ENCODE results near the gene FBXO44. TPM values are rescaled to one million over a fixed set of nuclear protein-coding genes. Genes with fewer than 3 reads are reported as not detected.

Gene FBXO44
- total and polyA plus RNA-seq, 2 donors (not counting 1 experiment from before 2014, with no cell fraction given), result 8.1 to 17.8 TPM

DNA sequence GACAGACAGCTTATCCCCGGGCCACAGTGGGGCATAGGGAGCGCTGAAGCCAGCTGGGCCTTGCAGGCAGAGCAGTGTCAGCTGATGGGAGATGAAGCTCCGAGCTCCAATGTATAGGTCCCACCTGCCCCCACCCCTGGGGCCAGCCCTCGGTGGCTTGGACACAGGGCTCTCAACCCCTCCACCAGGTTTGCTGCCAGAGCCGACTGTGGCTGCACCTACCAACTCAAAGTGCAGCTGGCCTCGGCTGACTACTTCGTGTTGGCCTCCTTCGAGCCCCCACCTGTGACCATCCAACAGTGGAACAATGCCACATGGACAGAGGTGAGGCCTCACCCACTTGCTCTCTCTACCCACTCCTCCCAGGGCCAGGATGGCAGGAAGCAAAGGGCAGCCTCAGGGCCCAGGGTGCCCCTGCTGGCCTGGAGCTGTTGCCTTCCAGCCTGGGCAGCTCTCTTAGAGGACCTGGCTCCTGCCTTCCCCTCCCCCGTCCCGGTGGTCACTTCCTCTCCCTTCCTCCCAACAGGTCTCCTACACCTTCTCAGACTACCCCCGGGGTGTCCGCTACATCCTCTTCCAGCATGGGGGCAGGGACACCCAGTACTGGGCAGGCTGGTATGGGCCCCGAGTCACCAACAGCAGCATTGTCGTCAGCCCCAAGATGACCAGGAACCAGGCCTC is 18.6 kb downstream of the FBXO44 start:
- no peak for DNase-seq (ENCODE audit: low read depth in 2 of 2)
- no peaks in the 10 kb centered on the region for H4K20me1 ChIP-seq (ENCODE audit: control insufficient read depth, extremely low read depth, insufficient read depth, low read length)
- H3K9ac ChIP-seq (ENCODE audit: insufficient read depth, low read length), result no peak overlapping the region
- no peak overlapping the region for H3K4me3 ChIP-seq (replicated peaks in 1 of 4; ENCODE audit: control extremely low read depth in 1 of 4, insufficient read depth in 1 of 4, low read depth in 3 of 4, low read length in 4 of 4)
- TF ChIP-seq EZH2 (IDR thresholded peaks at IDR 0.05; ENCODE audit: low read length, missing control alignments), result no peak
- TF ChIP-seq, protein P1, sequence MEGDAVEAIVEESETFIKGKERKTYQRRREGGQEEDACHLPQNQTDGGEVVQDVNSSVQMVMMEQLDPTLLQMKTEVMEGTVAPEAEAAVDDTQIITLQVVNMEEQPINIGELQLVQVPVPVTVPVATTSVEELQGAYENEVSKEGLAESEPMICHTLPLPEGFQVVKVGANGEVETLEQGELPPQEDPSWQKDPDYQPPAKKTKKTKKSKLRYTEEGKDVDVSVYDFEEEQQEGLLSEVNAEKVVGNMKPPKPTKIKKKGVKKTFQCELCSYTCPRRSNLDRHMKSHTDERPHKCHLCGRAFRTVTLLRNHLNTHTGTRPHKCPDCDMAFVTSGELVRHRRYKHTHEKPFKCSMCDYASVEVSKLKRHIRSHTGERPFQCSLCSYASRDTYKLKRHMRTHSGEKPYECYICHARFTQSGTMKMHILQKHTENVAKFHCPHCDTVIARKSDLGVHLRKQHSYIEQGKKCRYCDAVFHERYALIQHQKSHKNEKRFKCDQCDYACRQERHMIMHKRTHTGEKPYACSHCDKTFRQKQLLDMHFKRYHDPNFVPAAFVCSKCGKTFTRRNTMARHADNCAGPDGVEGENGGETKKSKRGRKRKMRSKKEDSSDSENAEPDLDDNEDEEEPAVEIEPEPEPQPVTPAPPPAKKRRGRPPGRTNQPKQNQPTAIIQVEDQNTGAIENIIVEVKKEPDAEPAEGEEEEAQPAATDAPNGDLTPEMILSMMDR (conservative IDR thresholded peaks at IDR 0.05 in 1 of 2, IDR thresholded peaks at IDR 0.05 in 1 of 2; ENCODE audit: low read depth in 1 of 2, low read length in 2 of 2), result no peak
- H3K9me3 ChIP-seq (ENCODE audit: control insufficient read depth, insufficient read depth, low read depth, low read length), result no peaks in the 10 kb centered on the region
- no peaks in the 10 kb centered on the region for H3K27me3 ChIP-seq (ENCODE audit: control insufficient read depth, insufficient read depth, low read length)
- H3K4me2 ChIP-seq (ENCODE audit: extremely low read depth, insufficient read depth, low read length), result no peak overlapping the region
- no peaks in the 10 kb centered on the region for H3K4me1 ChIP-seq (ENCODE audit: control insufficient read depth, extremely low read depth, insufficient read depth, low read length)
- H3K36me3 ChIP-seq (ENCODE audit: control insufficient read depth, insufficient read depth, low read length), result peaks cover 17% of the 10 kb centered on the region
- no peaks in the 10 kb centered on the region for H3K79me2 ChIP-seq (ENCODE audit: control insufficient read depth, insufficient read depth, low read length)
- no peak overlapping the region for H3K27ac ChIP-seq (ENCODE audit: insufficient read depth, low read length)
- H2AFZ ChIP-seq (ENCODE audit: low read length), result no peak overlapping the region

DNA sequence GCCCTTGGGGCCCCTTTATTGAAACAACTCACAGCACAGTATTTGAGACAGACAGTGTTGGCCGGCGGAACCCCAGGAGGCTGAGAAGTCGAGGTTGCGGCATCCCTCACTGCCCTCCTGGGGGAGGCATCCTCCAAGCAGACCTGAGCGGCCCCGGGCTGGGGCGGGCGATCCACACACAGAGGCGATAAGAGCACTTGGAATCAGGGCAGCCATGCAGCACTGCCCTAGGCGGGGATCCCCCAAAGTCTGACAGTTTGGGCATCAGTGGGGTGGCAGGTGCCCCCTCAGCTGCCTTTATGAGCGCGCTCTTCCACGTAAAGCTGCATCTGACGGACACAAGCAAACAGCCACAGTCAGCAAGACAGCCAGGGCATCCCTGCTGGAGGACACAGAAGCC is 19.8 kb downstream of the FBXO44 start:
- Histone ChIP-seq H2AFZ (ENCODE audit: low read length) (no peak overlapping the region), H3K36me3 (ENCODE audit: control insufficient read depth, insufficient read depth, low read length) (peaks cover 17% of the 10 kb centered on the region), H3K4me2 (ENCODE audit: extremely low read depth, insufficient read depth, low read length) (no peak overlapping the region), H3K27me3 (ENCODE audit: control insufficient read depth, insufficient read depth, low read length) (no peaks in the 10 kb centered on the region), H4K20me1 (ENCODE audit: control insufficient read depth, extremely low read depth, insufficient read depth, low read length) (no peaks in the 10 kb centered on the region), H3K79me2 (ENCODE audit: control insufficient read depth, insufficient read depth, low read length) (no peaks in the 10 kb centered on the region), H3K4me3 (replicated peaks in 1 of 4; ENCODE audit: control extremely low read depth in 1 of 4, insufficient read depth in 1 of 4, low read depth in 3 of 4, low read length in 4 of 4) (no peak overlapping the region), H3K4me1 (ENCODE audit: control insufficient read depth, extremely low read depth, insufficient read depth, low read length) (no peaks in the 10 kb centered on the region), H3K9ac (ENCODE audit: insufficient read depth, low read length) (no peak overlapping the region), H3K9me3 (ENCODE audit: control insufficient read depth, insufficient read depth, low read depth, low read length) (no peaks in the 10 kb centered on the region), H3K27ac (ENCODE audit: insufficient read depth, low read length) (no peak overlapping the region)
- TF ChIP-seq, protein P1 (conservative IDR thresholded peaks at IDR 0.05 in 1 of 2, IDR thresholded peaks at IDR 0.05 in 1 of 2; ENCODE audit: low read depth in 1 of 2, low read length in 2 of 2), result no peak
- TF ChIP-seq EZH2 (IDR thresholded peaks at IDR 0.05; ENCODE audit: low read length, missing control alignments), result no peak
- no peak for DNase-seq (ENCODE audit: low read depth in 2 of 2)

DNA sequence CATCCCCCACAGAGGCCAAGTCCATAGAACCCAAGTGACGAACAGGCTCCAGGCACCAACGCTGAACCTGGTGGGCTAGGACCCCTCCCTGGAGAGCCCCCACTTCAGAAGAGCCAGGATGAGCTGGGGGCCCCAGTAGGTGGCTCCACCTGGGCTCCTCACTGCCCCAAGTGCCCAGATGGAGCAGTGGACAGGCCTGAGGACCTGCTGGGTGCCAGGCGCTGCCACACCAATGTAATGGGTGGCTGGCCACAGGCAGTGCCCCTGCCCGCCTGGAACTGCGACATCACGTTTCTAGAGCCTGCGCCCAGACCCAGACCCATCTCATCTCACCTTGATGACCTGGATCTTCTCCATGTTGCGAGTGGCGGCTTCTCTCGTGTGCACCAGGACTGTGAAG is 20.6 kb downstream of the FBXO44 start:
- Histone ChIP-seq H3K4me2 (ENCODE audit: extremely low read depth, insufficient read depth, low read length) (no peak overlapping the region), H4K20me1 (ENCODE audit: control insufficient read depth, extremely low read depth, insufficient read depth, low read length) (no peaks in the 10 kb centered on the region), H3K4me3 (replicated peaks in 1 of 4; ENCODE audit: control extremely low read depth in 1 of 4, insufficient read depth in 1 of 4, low read depth in 3 of 4, low read length in 4 of 4) (no peak overlapping the region), H3K4me1 (ENCODE audit: control insufficient read depth, extremely low read depth, insufficient read depth, low read length) (peaks cover 1% of the 10 kb centered on the region), H3K9ac (ENCODE audit: insufficient read depth, low read length) (no peak overlapping the region), H3K27me3 (ENCODE audit: control insufficient read depth, insufficient read depth, low read length) (no peaks in the 10 kb centered on the region), H2AFZ (ENCODE audit: low read length) (no peak overlapping the region), H3K36me3 (ENCODE audit: control insufficient read depth, insufficient read depth, low read length) (peaks cover 17% of the 10 kb centered on the region), H3K9me3 (ENCODE audit: control insufficient read depth, insufficient read depth, low read depth, low read length) (no peaks in the 10 kb centered on the region), H3K79me2 (ENCODE audit: control insufficient read depth, insufficient read depth, low read length) (no peaks in the 10 kb centered on the region), H3K27ac (ENCODE audit: insufficient read depth, low read length) (no peak overlapping the region)
- DNase-seq (ENCODE audit: low read depth in 2 of 2), result no peak
- TF ChIP-seq EZH2 (IDR thresholded peaks at IDR 0.05; ENCODE audit: low read length, missing control alignments), result no peak
- TF ChIP-seq, protein P1 (conservative IDR thresholded peaks at IDR 0.05 in 1 of 2, IDR thresholded peaks at IDR 0.05 in 1 of 2; ENCODE audit: low read depth in 1 of 2, low read length in 2 of 2), result no peak
